Skeletal muscle cell (primary cell): ENCODE measurements around the gene HLX.

ENCODE experiments used
- DNase-seq: peaks from one replicate; pipeline ENCODE4 v3.0.0-alpha.2; 2010; ENCODE audit warnings: low read depth
- H3K4me3 ChIP-seq: 2 replicates; pipeline ENCODE4 v1.5.1; 2011; ENCODE audit warnings: low read depth, mild to moderate bottlenecking, control low read depth, low read length, moderate library complexity

Gene HLX

GRCh38 chr1:220879076-220879508 lies at the start of gene HLX:
Gene HLX (plus strand): TSS chr1:220879443. CDS start chr1:220879858, 415 bp downstream.
- H3K4me3 ChIP-seq, result peak within 1 kb of the TSS; percentile 84
- DNase-seq, result peak; percentile 90

GRCh38 chr1:220833436-220833835 lies 45.8 kb upstream of the HLX start:
- DNase-seq, result no peak
- no peak overlapping the region for H3K4me3 ChIP-seq

GRCh38 chr1:220834155-220834870 lies 44.9 kb upstream of the HLX start:
- H3K4me3 ChIP-seq, result no peak overlapping the region
- DNase-seq, result no peak

GRCh38 chr1:220838578-220838977 lies 40.7 kb upstream of the HLX start:
- DNase-seq, result no peak
- H3K4me3 ChIP-seq, result no peak overlapping the region

GRCh38 chr1:220839474-220839873 lies 39.8 kb upstream of the HLX start:
- DNase-seq, result no peak
- no peak overlapping the region for H3K4me3 ChIP-seq

- DNase-seq, result no peak
Observed at GRCh38 chr1:220841293-220841692, 38.0 kb upstream of the HLX start.

GRCh38 chr1:220843481-220844011 lies 35.7 kb upstream of the HLX start:
- no peak overlapping the region for H3K4me3 ChIP-seq
- peak; percentile 35 for DNase-seq

More at GRCh38 chr1:220841293-220841692, 38.0 kb upstream of the HLX start:
- no peak overlapping the region for H3K4me3 ChIP-seq

GRCh38 chr1:220852408-220852807 lies 26.8 kb upstream of the HLX start:
- H3K4me3 ChIP-seq, result no peak overlapping the region
- DNase-seq, result no peak

- no peak overlapping the region for H3K4me3 ChIP-seq
- DNase-seq, result no peak
Observed at GRCh38 chr1:220872296-220872695, 6.9 kb upstream of the HLX start.

GRCh38 chr1:220873087-220873486 lies 6.2 kb upstream of the HLX start:
- no peak overlapping the region for H3K4me3 ChIP-seq
- DNase-seq, result no peak

- DNase-seq, result no peak
Observed at GRCh38 chr1:220873868-220874655, 5.2 kb upstream of the HLX start.

GRCh38 chr1:220875260-220875659 lies 4.0 kb upstream of the HLX start:
- no peak overlapping the region for H3K4me3 ChIP-seq
- DNase-seq, result no peak

More at GRCh38 chr1:220873868-220874655, 5.2 kb upstream of the HLX start:
- no peak overlapping the region for H3K4me3 ChIP-seq

GRCh38 chr1:220876511-220877376 lies 2.5 kb upstream of the HLX start:
- peak overlapping the region; percentile 15 for H3K4me3 ChIP-seq
- DNase-seq, result no peak

GRCh38 chr1:220877377-220878095 lies 1.7 kb upstream of the HLX start:
- H3K4me3 ChIP-seq, result peak overlapping the region; percentile 15
- no peak for DNase-seq

GRCh38 chr1:220878191-220879075 lies 810 bp upstream of the HLX start:
- DNase-seq, result no peak
- peak overlapping the region; percentile 84 for H3K4me3 ChIP-seq

GRCh38 chr1:220879509-220880361 lies 492 bp downstream of the HLX start:
- no peak for DNase-seq
- H3K4me3 ChIP-seq, result peak overlapping the region; percentile 84

- DNase-seq, result no peak
- H3K4me3 ChIP-seq, result peak overlapping the region; percentile 84
Observed at GRCh38 chr1:220880362-220880670, 1.1 kb downstream of the HLX start.
